BLaER1 treated with 17β-estradiol and CSF1 and Interleukin-3, amounts not matched to agents 10 nM and 100 nM (cell line): ENCODE data around the gene PIANP.

Experiments
- H3K27ac ChIP-seq, 11 experiments: shearing (Covaris generic); formaldehyde crosslinking; 2 replicates each; pipeline ENCODE4 v1.8.1; 2022
- H3K27me3 ChIP-seq, 11 experiments: shearing (Covaris generic); formaldehyde crosslinking; 2 replicates each; pipeline ENCODE4 v1.8.1; 2022
- H3K36me3 ChIP-seq, 11 experiments: shearing (Covaris generic); formaldehyde crosslinking; 2 replicates each; pipeline ENCODE4 v1.8.1; 2022
- H3K4me1 ChIP-seq, 10 experiments: shearing (Covaris generic); formaldehyde crosslinking; 2 replicates each; pipeline ENCODE4 v1.8.1; 2022
- H3K4me2 ChIP-seq, 11 experiments: shearing (Covaris generic); formaldehyde crosslinking; 2 replicates each; pipeline ENCODE4 v1.8.1; 2022
- H3K4me3 ChIP-seq, 10 experiments: shearing (Covaris generic); formaldehyde crosslinking; 2 replicates each; pipeline ENCODE4 v1.8.1; 2022
- H3K9ac ChIP-seq, 11 experiments: shearing (Covaris generic); formaldehyde crosslinking; 2 replicates each; pipeline ENCODE4 v1.8.1; 2022
- H3K9me3 ChIP-seq, 11 experiments: shearing (Covaris generic); formaldehyde crosslinking; replicated peaks in 1 of 11; 2 replicates each; pipeline ENCODE4 v1.8.1; 2022
- H4K20me1 ChIP-seq, 11 experiments: shearing (Covaris generic); formaldehyde crosslinking; 2 replicates each; pipeline ENCODE4 v1.8.1; 2022
- Cebpa-rat ChIP-seq, 11 experiments: shearing (Covaris generic); IDR thresholded peaks; 2 replicates each; pipeline ENCODE4 v1.8.1; 2022

The PIANP gene

DNA sequence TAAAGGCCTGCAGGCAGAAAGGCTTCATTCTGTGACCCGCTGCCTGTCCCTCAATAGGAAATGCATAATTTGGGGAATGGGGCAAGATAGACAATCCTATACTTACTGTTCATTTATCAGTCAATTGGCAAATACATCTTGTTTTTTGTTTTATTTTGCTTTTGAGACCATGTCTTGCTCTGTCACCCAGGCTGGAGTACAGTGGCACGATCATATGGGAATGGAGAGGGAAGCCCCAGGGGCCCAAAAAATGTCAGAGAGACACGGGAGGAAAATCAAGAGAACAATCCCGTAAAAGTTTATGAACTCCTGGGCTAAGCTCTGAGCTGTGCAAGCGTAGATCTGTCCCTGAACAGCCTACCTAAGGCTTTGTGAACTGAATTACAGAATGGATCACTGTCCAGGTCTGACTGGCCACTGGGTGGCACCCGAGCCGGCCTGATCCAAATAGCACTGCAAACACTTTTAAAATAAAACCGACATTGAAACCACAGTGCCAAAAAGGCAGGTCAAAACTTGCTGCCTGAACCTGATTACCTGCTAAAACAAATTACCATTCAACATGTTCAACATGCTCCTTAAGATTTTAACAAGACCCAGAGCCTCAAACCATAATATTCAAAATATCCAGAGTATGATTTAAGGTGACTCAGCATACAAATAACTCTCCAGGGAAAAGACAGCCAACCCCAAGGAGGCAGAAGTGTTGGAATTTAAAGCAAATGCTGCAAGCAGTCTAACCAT is 35.0 kb upstream of the PIANP start:
- peaks cover 0 to 12% (median 0%) of the 10 kb centered on the region in 11 experiments; a peak in 3 of 22 replicates for H4K20me1 ChIP-seq
- no peaks in the 10 kb centered on the region for H3K27me3 ChIP-seq
- no peaks in the 10 kb centered on the region for H3K9me3 ChIP-seq
- H3K27ac ChIP-seq = peak overlapping the region in 1 of 11 experiments; percentile 8; a peak in 2 of 22 replicates
- peaks cover 13 to 49% (median 37%) of the 10 kb centered on the region in 11 experiments for H3K36me3 ChIP-seq
- peak overlapping the region in 2 of 11 experiments; percentile 2 to 45; a peak in 3 of 22 replicates for H3K9ac ChIP-seq
- peak overlapping the region in 9 of 11 experiments; percentile 1 to 47 (median 27); a peak in 9 of 22 replicates for H3K4me2 ChIP-seq
- TF ChIP-seq Cebpa-rat (IDR thresholded peaks at IDR 0.05) = no peak
- no peak overlapping the region for H3K4me3 ChIP-seq
- peaks cover 0 to 19% (median 14%) of the 10 kb centered on the region in 10 experiments; a peak in 17 of 20 replicates for H3K4me1 ChIP-seq

DNA sequence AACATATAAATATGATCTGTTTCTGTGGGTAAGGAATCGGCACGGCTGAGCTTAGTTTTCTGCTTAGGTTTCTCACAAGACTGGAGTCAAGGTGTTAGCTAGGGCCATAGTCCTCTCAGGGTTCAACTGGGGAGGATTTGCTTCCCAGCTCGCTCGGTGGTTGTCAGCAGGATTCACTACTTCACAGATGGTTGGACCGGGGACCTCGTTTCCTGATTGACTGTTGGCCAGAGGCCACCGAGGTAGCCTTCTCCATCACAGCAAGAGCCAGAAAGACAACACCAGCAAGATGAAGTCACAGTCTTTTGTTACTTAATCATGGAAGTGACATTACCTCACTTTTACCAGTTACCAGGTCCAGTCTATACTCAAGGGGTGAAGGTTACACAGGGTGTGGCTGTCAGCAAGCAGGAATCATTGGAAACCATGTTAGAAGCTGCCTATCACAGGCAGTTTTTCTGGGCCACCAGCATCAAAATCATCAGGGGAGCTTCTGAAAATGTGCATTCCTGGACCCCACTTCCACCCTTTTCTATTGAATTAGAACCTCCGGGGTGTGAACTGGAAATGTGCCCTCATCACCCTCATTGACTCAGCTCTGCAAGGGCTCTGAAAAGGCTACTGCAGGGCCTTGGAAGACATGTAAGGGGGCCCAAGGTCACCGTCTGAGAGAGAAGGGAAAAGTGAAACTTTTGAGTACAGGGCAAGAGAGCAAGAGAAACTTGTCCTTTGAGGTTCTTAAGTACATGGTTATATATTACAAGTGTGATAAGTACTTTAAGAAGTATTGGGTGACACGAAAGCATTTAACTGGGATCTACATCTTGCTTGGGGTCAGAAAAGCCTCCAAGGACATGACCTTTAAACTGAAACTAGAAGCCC is 34.1 kb upstream of the PIANP start:
- no peaks in the 10 kb centered on the region for H3K27me3 ChIP-seq
- peak overlapping the region in 1 of 11 experiments; percentile 8; a peak in 1 of 22 replicates for H3K27ac ChIP-seq
- no peak for TF ChIP-seq Cebpa-rat (IDR thresholded peaks at IDR 0.05)
- H3K4me2 ChIP-seq = no peak overlapping the region
- H3K9me3 ChIP-seq = no peaks in the 10 kb centered on the region
- H3K4me3 ChIP-seq = no peak overlapping the region
- peak overlapping the region in 5 of 11 experiments; percentile 1 to 45 (median 14); a peak in 3 of 22 replicates for H3K9ac ChIP-seq
- H3K4me1 ChIP-seq = peaks cover 0 to 28% (median 23%) of the 10 kb centered on the region in 10 experiments; a peak in 17 of 20 replicates
- peaks cover 0 to 14% (median 0%) of the 10 kb centered on the region in 11 experiments; a peak in 3 of 22 replicates for H4K20me1 ChIP-seq
- peaks cover 22 to 58% (median 46%) of the 10 kb centered on the region in 11 experiments for H3K36me3 ChIP-seq

DNA sequence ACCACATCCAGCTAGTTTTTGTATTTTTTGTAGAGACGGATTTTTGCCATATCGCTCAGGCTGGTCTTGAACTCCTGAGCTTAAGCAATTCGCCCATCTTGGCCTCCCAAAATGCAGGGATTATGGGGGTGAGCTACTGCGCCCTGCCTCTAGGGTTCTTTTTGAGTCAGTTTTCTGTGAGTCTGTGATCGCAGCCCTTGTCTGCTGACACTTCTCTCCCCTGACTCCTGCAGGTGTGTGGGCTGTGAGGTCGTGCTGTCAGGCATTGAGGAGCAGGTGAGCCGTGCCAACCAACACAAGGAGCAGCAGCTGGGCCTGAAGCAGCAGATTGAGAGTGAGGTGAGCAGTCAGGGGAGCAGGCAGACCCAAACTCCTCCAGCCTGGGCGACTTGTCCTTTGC is 29.6 kb upstream of the PIANP start:
- Histone ChIP-seq H3K4me3 (no peak overlapping the region), H3K36me3 (peaks cover 44 to 90% (median 74%) of the 10 kb centered on the region in 11 experiments), H3K4me1 (peaks cover 5 to 31% (median 23%) of the 10 kb centered on the region in 10 experiments), H3K4me2 (peak overlapping the region in 7 of 11 experiments; percentile 41 to 73 (median 65); a peak in 14 of 22 replicates), H3K9ac (peak overlapping the region in 4 of 11 experiments; percentile 19 to 52 (median 40); a peak in 5 of 22 replicates), H4K20me1 (peaks cover 0 to 18% (median 0%) of the 10 kb centered on the region in 11 experiments; a peak in 5 of 22 replicates), H3K27me3 (no peaks in the 10 kb centered on the region), H3K9me3 (no peaks in the 10 kb centered on the region), H3K27ac (peak overlapping the region in 2 of 11 experiments; percentile 6 to 36; a peak in 2 of 22 replicates)
- no peak for TF ChIP-seq Cebpa-rat (IDR thresholded peaks at IDR 0.05)

DNA sequence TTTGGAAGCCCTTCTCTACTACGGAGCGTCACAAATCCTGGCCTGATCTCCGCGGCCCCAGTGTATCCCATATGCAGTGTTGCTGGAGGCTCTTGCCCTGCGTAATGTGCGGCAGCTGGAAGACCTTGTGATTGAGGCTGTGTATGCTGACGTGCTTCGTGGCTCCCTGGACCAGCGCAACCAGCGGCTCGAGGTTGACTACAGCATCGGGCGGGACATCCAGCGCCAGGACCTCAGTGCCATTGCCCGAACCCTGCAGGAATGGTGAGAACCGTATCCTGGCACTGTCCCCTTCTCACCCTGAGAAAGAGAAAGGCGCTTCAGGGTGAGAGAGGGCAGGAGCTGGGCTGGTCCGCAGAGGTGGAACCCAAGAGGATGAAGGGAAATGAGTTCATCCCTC is 28.6 kb upstream of the PIANP start:
- no peak for TF ChIP-seq Cebpa-rat (IDR thresholded peaks at IDR 0.05)
- peaks cover 0 to 18% (median 0%) of the 10 kb centered on the region in 11 experiments; a peak in 5 of 22 replicates for H4K20me1 ChIP-seq
- no peak overlapping the region for H3K27ac ChIP-seq
- H3K4me3 ChIP-seq = no peak overlapping the region
- peak overlapping the region in 2 of 11 experiments; percentile 41 to 71; a peak in 1 of 22 replicates for H3K4me2 ChIP-seq
- no peaks in the 10 kb centered on the region for H3K27me3 ChIP-seq
- no peaks in the 10 kb centered on the region for H3K9me3 ChIP-seq
- H3K36me3 ChIP-seq = peaks cover 36 to 83% (median 65%) of the 10 kb centered on the region in 11 experiments
- H3K4me1 ChIP-seq = peaks cover 13 to 41% (median 32%) of the 10 kb centered on the region in 10 experiments
- H3K9ac ChIP-seq = no peak overlapping the region

DNA sequence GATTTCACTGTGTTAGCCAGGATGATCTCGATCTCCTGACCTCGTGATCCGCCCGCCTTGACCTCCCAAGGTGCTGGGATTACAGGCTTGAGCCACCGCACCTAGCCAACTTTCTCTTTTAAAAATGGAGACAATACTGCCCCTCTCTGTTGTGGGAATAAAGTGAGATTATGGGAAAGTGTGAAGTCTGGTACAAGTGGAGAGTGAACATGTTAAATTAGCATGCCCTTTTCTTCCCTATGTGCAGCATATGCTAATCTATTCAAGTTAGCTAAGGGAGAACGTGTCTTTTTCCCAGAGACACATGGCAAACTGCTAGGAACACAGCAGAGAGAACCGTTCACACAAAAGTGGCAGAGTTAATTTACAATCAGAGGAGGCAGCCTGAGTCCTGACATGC is 24.7 kb upstream of the PIANP start:
- H3K4me2 ChIP-seq = peak overlapping the region; percentile 83 to 100 (median 94); a peak in 20 of 22 replicates
- H4K20me1 ChIP-seq = peaks cover 0 to 12% (median 0%) of the 10 kb centered on the region in 11 experiments; a peak in 4 of 22 replicates
- peaks cover 13 to 42% (median 28%) of the 10 kb centered on the region in 10 experiments for H3K4me1 ChIP-seq
- peak overlapping the region in 1 of 11 experiments; percentile 91; a peak in 2 of 22 replicates for H3K9ac ChIP-seq
- no peak overlapping the region for H3K27ac ChIP-seq
- H3K4me3 ChIP-seq = peak overlapping the region in 2 of 10 experiments; percentile 65 to 73; a peak in 3 of 20 replicates
- H3K27me3 ChIP-seq = no peaks in the 10 kb centered on the region
- H3K9me3 ChIP-seq = no peaks in the 10 kb centered on the region
- peaks cover 25 to 49% (median 32%) of the 10 kb centered on the region in 11 experiments for H3K36me3 ChIP-seq
- TF ChIP-seq Cebpa-rat (IDR thresholded peaks at IDR 0.05) = no peak

DNA sequence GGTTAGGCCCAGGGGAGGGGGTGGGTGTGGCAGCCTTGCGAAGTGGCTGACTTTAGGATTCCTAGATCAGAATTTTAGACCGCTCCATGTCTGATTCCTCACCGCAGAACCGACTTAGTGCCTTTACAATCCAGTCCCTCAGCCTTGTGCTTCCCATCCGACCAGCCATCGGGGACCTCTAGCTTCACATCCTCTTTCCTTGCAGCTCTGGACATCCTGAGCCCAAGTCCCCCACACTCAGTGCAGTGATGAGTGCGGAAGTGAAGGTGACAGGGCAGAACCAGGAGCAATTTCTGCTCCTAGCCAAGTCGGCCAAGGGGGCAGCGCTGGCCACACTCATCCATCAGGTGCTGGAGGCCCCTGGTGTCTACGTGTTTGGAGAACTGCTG is 23.8 kb upstream of the PIANP start:
- H4K20me1 ChIP-seq = peaks cover 0 to 6% (median 0%) of the 10 kb centered on the region in 11 experiments; a peak in 3 of 22 replicates
- peak overlapping the region; percentile 62 to 94 (median 80) for H3K9ac ChIP-seq
- peaks cover 15 to 40% (median 23%) of the 10 kb centered on the region in 11 experiments for H3K36me3 ChIP-seq
- peaks cover 13 to 32% (median 20%) of the 10 kb centered on the region in 10 experiments for H3K4me1 ChIP-seq
- H3K27ac ChIP-seq = peak overlapping the region; percentile 76 to 96 (median 86)
- H3K4me3 ChIP-seq = peak overlapping the region; percentile 55 to 73 (median 65)
- no peaks in the 10 kb centered on the region for H3K9me3 ChIP-seq
- TF ChIP-seq Cebpa-rat (IDR thresholded peaks at IDR 0.05) = no peak
- peak overlapping the region; percentile 83 to 100 (median 94) for H3K4me2 ChIP-seq
- H3K27me3 ChIP-seq = no peaks in the 10 kb centered on the region

DNA sequence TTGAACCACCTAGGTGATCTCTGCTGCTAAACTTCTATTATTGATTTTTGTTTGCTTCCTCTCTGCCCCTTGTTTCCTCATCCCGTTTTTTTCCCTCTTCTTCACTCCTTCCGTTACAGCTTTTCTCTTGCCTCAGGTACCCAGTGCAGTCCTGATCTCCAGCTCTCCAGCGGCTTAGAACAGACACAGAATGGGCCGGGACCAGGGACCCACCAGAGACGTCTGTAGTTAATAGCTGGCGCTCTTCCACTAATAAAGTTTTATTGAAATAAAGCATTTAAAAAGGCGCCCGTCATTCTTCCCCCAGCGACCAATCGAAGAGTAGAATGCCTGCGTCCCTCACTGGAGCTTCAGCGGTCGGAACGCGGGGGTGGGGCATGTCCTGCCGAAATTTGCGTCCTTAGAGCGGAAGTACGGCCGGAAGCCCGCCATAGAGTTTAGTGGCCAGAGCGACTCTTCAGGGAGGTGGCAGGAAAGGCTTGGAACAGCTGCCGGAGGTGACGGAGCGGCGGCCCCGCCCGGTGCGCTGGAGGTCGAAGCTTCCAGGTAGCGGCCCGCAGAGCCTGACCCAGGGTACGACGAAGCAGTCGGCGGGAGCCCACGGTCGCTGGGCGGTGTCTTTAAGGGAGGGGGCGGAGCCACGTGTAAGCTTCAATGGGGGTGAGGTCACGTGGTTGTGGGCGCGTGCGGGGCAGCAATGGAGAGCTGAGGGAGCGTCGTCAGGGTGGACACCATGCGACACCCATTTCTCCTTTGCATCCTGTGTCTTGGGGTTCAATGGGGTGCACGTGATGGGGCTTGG is 23.2 kb upstream of the PIANP start, which contains the start of gene COPS7A:
COPS7A (plus strand) TSS at position 440 of the 802 bp plus-strand sequence. CDS start 611 bp downstream, outside the sequence.
- H3K9ac ChIP-seq = peak within 1 kb of the TSS; percentile 62 to 94 (median 80)
- peaks cover 0 to 6% (median 0%) of the 10 kb centered on the region in 11 experiments; a peak in 3 of 22 replicates for H4K20me1 ChIP-seq
- peak within 1 kb of the TSS; percentile 83 to 100 (median 94) for H3K4me2 ChIP-seq
- no peaks in the 10 kb centered on the region for H3K27me3 ChIP-seq
- H3K9me3 ChIP-seq = no peaks in the 10 kb centered on the region
- peaks cover 9 to 34% (median 17%) of the 10 kb centered on the region in 11 experiments for H3K36me3 ChIP-seq
- peak within 1 kb of the TSS; percentile 55 to 73 (median 65) for H3K4me3 ChIP-seq
- peaks cover 13 to 27% (median 17%) of the 10 kb centered on the region in 10 experiments for H3K4me1 ChIP-seq
- peak within 1 kb of the TSS; percentile 76 to 96 (median 86) for H3K27ac ChIP-seq
- TF ChIP-seq Cebpa-rat (IDR thresholded peaks at IDR 0.05) = no peak
